GM11168 (cell line): ENCODE measurements around the gene OR2F1.
"Not testable (repeated sequence)": the region's sequence is repeated elsewhere in the genome, so short reads cannot be mapped to it uniquely, and the experiment has no call there.

Experiments used
- in situ Hi-C: fragments of 300-500 bp; cut with MboI; formaldehyde crosslinking; loops from one replicate; pipeline ENCODE4 v1.12.0; 2022; ENCODE audit warnings: low sequenced_read_pairs; ENCODE audit not compliant: unreplicated experiment

The OR2F1 gene

DNA sequence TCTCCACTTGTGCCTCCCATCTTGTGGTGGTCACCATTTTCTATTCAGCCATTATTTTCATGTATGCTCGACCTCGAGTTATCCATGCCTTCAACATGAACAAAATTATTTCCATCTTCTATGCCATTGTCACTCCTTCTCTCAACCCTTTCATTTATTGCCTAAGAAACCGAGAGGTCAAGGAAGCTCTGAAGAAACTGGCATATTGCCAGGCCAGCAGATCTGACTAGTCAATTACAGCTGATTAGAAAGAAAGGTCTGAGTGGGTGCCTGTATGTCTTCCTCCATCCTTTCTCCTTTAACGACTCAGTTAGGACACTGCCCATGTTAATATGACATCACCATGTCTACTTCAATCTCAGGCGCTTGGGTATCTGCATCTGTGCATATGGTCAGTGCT, 50.1 kb downstream of the OR2F1 start:
- in situ Hi-C loops = no loop called here

DNA sequence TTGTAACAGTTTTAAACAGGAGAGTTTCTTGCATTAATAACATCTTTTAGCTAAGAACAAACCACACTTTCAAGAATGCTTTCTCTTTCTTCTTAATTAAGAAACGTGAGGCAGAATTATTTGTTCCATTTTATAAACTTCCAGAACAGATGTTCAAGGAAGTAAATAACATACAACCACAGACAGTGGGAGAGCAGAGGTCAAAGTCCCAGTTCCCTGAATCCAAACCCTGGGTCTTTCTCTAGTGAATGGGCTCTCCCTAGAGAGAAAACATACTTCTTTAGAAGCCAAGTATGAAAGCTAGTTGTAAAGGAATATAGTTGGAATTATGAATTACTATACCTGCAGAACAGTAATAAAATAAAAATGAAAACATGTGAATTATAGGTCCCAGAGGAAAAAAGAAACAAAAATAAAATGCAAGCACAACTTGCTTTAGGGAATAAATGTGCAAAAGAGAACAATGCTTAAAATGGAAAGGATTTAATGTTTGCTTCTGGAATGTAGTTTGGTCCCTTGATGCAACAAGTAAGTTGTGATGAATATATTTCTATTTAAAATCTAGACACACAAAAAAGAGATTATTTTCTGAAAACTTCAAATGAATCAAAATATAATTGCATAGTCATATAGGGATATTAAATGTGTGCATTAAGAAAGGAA, 51.5 kb downstream of the OR2F1 start:
- in situ Hi-C loops = no loop called here

DNA sequence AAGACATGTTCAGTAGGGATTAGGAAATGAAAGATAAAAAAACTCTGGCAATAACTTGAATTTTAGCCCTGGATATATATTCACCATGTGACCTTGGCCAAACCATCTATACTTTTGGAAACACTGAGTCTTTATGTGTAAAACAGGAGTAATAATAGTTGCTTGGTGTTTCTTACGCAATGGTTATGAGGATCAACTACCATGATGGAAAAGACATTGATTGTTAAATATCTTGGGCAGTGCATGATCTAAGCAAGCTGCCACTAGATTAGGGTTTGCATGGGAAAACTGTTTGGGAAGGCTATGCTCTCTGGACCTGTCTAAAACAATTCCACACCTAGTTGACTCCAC, 52.0 kb downstream of the OR2F1 start:
- in situ Hi-C loops = no loop called here

DNA sequence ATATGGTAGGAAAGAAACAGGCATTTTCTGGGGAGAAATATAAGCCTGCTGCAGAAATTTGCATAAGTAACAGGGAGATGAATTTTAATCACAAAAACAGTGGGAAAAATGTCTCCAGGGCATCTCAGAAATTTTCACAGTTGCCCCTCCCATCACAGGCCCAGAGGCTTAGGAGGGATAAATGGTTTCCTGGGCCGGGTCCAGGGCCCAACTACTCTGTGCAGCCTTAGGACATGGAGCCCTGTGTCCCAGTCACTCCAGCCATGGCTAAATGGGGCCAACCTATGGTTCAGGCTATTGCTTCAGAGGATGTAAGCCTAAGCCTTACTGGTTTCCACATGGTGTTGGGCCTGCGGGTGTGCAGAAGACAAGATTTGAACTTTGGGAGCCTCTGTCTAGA, 54.7 kb downstream of the OR2F1 start:
- in situ Hi-C loops = no loop called here

- in situ Hi-C loops = not testable (repeated sequence)
Measured at GRCh38 chr7:144010061-144010460, 55.4 kb downstream of the OR2F1 start.

DNA sequence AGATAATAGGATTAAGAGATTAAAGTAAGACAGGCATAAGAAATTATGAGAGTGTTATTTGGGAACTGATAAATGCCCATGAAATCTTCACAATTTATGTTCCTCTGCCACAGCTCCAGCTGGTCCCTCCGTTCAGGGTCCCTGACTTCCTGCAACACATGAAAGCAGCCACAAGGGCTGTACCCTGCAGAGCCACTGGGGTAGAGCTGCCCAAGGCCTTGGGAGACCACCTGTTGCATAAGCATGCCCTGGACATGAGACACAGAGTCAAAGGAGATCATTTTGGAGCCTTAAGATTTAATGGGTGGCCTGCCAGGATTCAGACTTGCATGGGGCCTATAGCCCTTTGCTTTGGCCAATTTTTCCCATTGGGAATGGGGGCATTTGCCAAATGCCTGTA, 56.2 kb downstream of the OR2F1 start:
- in situ Hi-C loops = not testable (repeated sequence)

DNA sequence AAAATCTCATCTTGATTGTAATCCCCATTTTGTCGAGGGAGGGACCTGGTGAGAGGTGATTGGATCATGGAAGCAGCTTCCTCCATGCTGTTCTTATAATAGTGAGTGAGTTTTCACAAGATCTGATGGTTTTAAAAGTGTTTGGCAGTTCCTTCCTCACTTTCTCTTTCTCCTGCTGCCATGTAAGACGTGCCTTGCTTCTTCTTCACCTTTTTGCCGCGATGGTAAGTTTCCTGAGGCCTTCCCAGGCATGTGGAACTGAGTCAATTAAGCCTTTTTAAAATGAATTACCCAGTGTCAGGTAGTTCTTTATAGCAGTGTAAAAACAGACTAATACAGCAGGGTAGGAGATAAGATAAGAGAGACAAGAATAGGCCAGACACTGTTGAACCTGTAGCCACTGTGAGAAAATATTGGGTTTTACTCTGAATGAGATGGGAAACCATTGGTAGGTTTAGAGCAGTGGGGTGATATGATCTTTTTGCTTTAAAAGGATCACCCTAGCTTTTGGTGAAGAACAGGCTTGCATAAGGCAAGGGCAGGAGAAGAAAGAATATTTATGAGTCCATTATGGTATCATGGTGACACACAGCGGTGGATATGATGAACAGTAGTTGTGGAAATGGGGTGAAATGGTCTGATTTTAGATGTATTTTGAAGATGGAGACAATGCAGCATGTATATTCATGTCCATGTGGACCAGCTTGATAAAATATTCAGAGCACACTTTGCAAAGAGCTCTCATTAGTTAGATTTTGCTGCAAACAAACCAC, 57.0 kb downstream of the OR2F1 start:
- in situ Hi-C loops = no loop called here
